HG02870 (cell line): ENCODE results near the gene ARHGAP44.
A peak's percentile ranks its signal among the peaks of the same experiment; 100 is the strongest.

Experiments
- ATAC-seq: cut with Tn5 transposase; IDR thresholded peaks from one replicate; pipeline ENCODE4 v1.9.1; 2021; ENCODE audit warnings: mild to moderate bottlenecking, moderate library complexity; ENCODE audit not compliant: unreplicated experiment

ARHGAP44 gene, protein sequence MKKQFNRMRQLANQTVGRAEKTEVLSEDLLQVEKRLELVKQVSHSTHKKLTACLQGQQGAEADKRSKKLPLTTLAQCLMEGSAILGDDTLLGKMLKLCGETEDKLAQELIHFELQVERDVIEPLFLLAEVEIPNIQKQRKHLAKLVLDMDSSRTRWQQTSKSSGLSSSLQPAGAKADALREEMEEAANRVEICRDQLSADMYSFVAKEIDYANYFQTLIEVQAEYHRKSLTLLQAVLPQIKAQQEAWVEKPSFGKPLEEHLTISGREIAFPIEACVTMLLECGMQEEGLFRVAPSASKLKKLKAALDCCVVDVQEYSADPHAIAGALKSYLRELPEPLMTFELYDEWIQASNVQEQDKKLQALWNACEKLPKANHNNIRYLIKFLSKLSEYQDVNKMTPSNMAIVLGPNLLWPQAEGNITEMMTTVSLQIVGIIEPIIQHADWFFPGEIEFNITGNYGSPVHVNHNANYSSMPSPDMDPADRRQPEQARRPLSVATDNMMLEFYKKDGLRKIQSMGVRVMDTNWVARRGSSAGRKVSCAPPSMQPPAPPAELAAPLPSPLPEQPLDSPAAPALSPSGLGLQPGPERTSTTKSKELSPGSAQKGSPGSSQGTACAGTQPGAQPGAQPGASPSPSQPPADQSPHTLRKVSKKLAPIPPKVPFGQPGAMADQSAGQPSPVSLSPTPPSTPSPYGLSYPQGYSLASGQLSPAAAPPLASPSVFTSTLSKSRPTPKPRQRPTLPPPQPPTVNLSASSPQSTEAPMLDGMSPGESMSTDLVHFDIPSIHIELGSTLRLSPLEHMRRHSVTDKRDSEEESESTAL

DNA sequence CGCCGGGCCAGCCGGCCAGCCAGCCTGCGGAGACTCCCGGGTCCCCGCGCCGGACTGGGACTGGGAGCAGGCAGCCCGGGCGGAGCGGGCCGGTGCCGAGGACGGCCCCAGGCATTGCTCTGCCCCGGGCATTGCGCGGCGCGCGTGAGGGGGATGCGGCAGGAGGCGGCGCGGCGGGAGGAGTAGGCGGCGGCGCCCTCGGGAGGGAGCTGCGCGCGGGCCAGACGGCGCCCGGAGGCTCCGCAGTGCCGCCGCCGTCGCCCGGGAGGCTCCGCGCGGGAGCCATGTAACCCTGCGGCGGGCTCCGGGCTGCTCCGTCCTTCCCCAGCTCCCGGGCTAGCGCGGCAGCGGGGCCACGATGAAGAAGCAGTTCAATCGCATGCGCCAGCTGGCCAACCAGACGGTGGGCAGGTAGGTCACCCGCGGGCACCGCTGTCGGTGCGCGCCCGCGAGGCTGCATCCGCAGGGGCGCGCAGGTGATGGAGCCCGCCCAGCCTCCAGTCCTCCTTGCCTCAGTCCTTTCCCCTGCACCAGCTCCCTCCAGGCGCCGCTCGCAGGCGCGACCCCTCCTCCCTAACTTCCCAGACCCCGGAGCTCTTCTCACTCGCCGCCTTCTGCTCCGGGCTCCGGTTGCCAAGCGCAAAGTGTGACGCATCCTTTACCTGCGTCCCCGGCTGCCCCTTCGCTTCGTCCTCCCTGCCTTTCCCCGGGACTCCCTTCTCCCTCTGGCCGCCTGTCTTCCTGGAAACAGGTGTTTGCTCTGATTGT, at the start of gene ARHGAP44:
ARHGAP44 (plus strand) TSS at position 18 of the 768 bp plus-strand sequence; CDS start at position 359, 341 bp downstream.
- peak; percentile 50 for ATAC-seq

DNA sequence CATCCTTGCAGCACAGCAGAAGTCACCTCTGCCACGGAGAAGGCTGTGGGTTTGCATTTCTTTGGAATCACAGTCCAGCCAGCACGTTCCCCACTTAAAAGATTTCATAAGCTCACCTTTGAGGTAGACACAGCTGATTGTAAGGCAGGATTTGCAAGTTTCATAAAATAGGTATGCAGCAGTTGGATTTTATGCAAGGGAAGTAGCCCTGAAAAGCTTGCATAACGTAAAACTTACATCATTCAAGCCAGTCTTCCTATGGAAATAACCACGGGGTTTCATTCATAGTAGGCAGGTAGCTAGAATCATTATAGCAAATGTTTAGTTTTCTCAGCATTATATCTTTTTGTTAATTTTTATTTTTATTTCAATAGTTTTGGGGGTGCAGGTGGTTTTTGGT, 49.8 kb upstream of the ARHGAP44 start:
- no peak for ATAC-seq

DNA sequence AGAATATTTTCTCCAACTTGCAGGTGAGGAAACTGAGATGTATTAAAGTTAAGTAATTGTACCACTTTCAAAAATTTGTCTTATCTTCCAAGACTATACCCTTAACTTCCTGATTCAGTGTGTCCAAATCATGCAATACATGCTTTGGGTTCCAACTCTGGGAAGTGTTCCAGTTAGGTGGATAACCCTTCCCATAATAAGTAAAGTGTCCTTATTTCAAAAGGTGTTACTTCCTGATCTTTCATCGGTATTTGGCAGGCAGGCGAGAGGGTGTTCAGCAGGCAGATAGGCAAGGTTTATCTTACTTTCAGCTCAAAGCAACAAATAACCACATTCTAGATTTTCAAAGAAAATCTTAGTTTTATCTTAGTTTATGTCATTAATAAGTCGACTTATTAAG, 46.3 kb upstream of the ARHGAP44 start:
- ATAC-seq: no peak

DNA sequence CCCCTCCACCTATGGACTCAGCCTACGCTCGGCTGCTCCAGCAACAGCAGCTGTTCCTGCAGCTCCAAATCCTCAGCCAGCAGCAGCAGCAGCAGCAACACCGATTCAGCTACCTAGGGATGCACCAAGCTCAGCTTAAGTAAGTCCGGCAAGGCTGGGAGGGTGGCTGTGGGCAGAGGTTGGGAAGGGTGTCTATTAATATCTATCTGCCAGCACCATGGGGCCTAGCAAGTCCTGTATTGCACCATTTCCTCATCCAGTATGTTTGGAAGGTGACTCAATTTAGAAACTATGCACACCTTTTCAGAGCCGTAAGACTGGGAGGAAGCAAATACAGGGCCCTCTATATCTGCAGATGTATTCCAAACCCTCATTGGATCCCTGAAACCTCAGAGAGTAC, 45.0 kb upstream of the ARHGAP44 start:
- ATAC-seq: no peak

DNA sequence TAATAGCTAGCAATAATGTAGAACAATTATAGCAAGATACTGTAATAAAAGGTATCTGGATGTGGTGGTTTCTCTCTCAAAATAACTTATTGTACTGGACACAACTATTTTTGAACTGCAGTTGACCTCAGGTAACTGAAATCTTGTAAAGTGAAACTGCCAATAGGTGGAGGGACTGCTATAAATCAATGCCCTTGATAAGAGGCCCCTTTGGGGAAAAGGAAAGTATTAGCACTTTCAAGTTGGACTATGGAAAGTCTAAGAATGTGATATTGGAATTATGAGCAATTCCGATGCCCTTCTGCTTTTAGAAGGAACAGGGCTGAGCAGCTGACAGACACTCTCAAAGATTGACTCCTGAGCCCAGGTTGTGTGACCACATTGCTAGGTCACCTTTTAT, 44.5 kb upstream of the ARHGAP44 start:
- ATAC-seq: no peak

DNA sequence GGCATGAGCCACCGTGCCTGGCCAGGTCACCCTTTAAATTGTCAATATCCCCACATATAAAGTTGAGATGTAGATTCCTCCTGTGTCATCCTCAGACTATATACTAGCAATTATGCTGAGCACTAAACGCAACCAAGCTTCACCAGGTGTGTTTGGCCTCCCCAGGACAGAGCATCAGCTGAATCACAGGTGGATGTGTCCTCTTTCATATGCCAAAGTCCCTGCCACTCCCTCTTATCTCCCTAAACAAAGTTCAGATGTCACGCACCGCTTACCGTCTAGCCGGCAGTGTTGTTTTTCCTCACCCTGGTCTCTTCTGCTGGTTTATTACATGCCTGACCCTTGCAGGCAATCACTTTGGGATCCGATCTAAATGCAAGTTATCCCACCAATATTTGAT, 43.8 kb upstream of the ARHGAP44 start:
- no peak for ATAC-seq

DNA sequence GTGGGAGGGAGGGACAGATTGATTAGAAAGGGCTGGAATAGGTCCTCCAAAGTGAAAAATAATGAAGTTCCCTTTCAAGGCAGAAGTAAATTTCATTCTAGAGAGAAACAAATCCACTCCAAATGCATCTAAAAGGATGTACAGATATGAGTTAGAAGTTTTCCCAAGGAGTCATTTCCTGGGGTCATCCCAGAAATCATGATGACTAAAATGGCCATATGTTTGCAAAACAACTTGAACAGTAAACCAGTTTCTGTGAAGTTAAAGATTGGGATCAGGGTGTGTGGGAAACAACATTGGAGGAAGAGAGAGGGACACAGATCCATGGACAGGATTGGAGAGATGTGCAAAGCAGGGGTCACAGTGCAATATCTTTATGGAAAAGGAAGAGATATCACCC, 32.5 kb upstream of the ARHGAP44 start:
- no peak for ATAC-seq

DNA sequence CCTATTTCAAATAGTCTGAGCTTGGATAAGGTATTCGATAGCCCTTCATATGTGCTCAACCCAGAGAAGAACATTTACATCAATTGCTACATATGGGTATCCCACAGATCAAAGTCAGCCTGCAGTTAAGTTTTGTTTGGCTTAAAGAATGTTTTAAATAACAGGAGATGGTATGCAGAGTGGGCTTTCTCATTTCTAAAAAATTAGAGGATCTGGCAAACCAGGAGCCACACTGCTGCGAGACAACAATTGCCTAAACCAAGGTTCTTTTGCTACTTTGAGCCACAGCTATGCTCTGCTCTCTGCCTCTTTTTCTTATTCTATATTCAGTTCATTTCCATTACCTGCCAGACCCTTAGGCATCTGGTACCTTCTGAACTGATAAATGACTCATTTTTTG, 30.2 kb upstream of the ARHGAP44 start:
- no peak for ATAC-seq

DNA sequence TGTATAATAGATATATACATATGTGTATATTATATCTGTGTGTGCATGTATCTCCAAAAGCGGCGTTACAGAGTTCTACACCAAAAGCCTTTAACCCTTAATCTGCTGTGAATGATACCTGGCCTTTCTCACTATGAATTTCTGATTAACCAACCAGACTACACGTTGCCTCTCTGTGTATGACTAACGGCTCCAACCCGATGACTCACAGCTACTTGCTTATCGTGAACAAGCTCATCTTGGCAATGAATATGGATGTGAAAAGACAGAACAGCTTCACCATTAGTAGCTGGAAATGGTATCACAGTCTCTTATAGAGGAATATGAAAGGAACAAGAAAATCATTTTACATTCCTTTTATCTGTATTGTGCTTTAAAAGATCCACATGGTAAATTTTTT, 23.8 kb upstream of the ARHGAP44 start:
- ATAC-seq: peak; percentile 87

DNA sequence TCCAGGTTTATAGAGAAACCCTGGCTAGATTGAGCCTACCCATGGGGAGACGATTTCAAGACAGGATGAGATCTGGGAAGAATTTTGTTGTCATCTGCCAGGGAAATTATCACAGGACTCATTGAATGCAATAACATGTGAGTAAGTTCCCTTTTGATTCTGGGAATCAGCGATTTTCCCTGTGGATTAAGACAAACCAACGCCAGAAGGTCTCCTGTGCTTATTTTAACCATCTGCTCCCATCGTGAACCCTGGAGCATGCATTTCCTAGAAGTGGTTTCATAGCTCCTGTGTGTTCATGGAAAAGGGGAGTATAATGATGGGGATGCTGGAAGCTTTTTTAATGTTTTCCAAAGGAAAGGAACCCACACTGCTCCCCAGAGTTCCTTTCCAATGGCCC, 21.0 kb upstream of the ARHGAP44 start:
- ATAC-seq: no peak

DNA sequence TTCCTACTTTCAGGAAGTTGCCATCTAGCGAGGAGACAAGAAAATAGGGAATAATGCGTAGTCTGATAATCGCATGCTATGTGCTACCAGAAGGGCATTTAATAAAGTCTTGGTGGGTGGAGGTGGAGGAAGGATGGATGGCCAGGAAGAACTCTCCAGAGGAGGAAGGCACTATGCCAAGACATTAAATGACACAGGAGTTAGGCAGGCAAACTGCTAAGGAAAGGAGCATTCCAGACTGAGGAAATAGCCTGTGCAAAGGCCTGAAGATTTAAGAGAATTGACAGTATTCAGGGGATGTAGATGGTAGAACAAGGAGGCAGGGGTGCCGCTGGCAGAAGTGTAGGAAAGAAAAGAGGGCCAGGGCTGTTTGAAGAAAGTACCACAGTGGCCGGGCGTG, 19.3 kb upstream of the ARHGAP44 start:
- no peak for ATAC-seq

DNA sequence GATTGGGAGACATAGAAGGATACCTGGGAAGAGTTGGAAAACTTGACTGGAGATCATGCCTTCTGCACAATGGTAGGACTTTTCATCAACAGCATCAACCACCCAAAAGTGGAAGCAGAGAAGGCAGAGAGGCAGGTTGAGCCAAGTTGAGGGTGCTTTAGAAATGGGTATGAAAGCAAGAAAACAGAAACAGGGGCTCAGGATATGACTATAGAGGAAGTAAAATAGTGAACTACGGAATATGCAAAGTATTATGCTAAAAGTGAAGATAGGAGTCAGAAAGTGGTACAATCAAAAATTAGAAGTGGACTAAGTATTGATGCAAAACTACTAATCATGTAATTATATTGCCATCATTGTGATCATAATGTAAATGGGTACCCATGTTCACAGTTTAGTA, 16.1 kb upstream of the ARHGAP44 start:
- peak; percentile 88 for ATAC-seq

DNA sequence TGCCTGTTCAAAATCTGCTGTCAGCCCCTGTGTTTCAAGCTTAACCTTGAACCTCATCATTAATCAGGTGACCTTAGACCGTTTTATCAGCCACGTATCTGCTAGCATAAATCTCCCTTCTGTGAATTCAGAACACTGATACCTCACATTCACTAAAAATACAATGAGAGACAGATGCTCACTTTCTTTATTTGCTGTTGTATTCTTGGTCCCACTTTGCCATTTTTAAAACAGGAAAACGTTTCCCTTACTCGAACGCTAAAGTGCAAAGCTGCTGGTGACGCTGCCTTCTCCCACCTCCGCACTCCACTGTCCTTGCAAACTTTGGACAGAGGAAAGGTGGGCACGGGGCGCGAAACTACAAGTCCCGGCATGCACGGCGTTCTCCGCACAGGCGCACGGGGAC, 220 bp upstream of the ARHGAP44 start:
- peak; percentile 82 for ATAC-seq

DNA sequence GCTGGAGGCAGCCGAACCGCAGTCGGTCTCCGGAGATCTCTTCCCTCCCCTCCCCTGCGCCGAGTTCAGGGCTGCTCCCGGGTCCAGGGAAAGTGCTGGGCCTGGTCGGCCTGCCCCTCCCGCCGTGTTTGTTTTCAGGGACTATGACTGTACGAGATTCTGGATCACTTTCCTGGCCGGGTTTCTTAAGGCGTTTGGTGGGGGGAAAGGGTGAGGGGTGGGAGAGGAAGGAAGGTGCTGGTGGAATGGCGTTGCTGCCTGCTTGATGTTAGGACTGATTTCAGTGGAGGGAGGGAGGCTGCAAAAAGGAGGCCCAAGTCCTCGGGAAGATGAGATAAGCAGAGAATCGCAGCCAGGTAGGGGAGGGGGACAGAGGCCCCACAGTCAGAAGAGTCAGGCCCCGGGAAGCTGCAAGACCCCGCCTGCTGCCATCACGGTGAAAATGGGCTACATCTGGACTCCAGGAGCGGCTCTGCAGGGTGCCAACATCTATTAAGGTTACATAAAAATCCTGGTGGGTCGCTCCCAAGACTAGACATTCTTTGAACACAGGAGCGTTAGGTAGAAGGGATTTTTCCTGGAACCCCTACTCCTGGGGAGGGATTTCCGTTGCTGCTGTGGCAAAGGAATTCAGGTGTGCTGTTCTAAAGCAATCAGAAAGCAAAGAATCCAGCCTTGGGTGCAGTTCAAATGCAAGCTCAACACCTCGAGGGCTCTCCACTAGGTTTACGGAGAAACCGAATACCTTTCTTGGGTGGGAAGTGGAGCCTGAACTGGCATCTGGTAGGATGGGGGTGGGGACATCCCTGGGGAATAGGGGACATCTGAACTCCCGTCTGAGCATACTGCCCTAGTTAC, 1.2 kb downstream of the ARHGAP44 start:
- no peak for ATAC-seq

DNA sequence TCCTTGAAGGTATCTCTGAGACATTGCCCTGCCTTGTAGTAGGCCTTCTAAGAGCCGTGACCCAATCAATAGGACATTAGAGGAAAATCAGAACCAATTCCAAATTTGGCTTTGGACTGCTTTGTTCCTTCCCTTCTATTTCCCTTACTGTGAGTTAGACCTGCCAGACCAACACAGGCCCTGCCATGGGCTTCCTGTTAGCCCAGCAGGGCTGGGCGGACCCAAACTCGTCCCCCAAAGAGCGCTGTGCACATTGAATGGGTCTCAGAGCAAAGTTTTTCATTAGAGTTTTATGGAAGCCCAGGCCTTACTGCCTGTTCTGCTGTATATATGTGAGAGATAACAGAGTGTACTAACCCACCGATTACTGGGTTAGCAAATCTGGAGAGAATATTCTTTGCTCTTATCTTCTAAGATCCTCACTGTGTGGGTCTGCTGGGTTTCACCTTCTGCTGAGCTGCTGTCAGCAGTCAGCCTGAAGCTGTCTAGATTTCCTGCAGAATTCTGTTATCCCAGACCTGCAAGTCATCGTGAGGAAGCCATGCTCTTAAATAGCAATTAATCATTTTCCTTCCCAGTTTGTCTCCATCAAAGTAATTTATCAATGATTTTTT, 5.7 kb downstream of the ARHGAP44 start:
- no peak for ATAC-seq

DNA sequence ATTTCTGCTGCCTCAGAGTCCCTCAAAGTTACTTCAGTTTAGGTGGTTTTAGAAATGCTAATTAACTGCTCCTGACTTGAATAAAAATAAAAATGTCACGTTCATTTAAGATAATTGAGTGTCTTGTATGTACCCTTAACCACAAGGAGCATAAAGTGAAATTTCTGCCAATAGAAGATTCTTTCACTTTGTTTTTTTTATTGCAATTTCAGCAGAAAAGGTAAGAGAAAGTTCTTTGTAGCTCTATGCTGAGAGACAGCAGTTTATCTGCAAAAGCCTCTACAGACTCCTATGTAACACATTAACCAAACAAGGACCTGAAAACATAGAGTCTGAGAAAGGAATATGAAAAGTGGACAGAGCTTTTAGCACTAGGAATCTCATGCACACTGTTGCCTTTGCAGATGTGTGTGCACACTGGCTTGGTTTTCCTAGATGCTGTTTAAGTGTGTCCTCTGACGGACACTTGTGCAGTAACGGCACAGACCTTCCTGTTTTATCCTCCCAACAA, 11.6 kb downstream of the ARHGAP44 start:
- no peak for ATAC-seq

DNA sequence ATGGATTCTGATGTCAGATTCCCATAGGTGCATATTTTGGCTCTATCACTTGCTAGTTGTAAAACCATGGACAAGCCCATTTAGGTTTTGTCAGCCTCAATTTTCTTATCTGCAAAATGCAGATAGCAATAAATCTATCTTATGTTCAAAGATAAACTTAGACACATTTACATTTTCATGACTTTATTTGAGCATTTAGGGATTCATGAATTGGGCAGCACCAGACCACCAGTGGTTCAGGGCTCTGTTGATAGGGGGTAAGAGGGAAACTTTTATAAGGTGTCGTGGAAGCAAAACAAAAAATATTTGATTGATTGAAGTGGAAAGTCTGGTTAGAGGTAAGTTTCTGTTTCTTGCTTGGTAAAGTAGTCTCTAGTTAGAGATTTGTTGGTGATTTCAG, 17.3 kb downstream of the ARHGAP44 start:
- no peak for ATAC-seq

DNA sequence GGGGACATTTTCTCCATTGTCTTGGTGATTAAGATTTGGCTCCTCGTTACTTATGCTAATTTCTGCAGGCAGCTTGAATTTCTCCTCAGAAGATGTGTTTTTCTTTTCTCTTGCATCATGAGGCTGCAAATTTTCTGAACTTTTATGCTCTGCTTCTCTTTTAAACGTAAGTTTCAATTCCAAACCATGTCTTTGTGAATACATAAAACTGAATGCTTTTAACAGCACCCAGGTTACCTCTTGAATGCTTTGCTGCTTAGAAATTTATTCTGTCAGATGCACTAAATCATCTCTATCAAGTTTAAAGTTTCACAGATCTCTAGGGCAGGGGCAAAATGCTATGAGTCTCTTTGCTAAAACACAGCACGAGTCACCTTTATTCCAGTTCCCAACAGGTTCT, 19.4 kb downstream of the ARHGAP44 start:
- no peak for ATAC-seq

DNA sequence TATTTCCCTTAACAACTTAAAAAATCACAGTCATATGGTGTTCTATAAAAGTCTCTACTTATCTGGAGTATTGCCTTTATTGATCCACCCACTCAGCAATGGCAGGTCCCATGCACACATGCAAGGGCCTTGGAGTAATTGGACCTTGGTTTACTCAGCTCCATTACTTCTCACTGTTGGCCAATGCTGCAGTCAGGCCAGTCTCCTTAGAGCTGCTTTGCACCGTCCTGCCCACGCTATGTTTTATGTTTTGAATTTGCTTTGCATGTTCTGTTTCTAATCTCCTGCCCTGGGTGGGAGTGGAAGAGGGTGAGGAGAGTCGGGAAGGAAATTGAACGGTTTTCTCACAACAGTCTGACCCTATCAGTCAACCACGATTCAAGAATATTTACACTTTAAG, 23.6 kb downstream of the ARHGAP44 start:
- no peak for ATAC-seq

DNA sequence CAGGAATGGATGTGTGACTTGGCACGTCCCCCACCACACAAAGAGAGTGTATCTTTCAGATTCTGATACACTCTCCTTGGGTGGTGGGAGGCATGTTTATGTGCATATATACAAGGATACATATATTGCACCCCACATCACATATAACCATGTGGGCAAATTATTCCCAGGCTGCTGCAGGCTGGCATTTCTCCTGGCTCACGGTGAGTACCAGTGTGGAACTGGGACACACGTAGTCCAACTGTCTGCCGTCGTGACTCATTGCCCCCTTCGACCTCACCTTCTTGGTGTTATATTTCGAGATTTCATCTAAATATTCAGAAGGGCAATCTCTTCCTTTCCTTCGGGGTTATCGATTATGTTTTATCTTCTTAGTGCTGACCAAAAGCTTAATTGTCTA, 24.4 kb downstream of the ARHGAP44 start:
- no peak for ATAC-seq
